K562 (cell line): Measurements from ENCODE around the gene CDKN2C. TPM values are rescaled to one million over a fixed set of nuclear protein-coding genes. Genes with fewer than 3 reads are reported as not detected.

Experiments
- ATF7 ChIP-seq: fragments of 450-650 bp; IDR thresholded peaks from 2 replicates; pipeline ENCODE4 v1.7.1; 2014; ENCODE audit warnings: mild to moderate bottlenecking, moderate library complexity
- BRF2 ChIP-seq: IDR thresholded peaks from 3 replicates; pipeline ENCODE4 v1.6.1; 2011; ENCODE audit warnings: borderline replicate concordance, mild to moderate bottlenecking; ENCODE audit not compliant: insufficient read length, insufficient read depth
- ELF2 ChIP-seq: fragments of 250-450 bp; sonication (Bioruptor Pico); IDR thresholded peaks from 2 replicates; pipeline ENCODE4 v1.5.0; 2021; ENCODE audit warnings: mild to moderate bottlenecking
- HDAC1 ChIP-seq, 2 experiments: fragments of 450-650 bp; IDR thresholded peaks; 2 replicates each; pipeline ENCODE4 v1.6.1; 2016 to 2017; ENCODE audit warnings: inconsistent platforms in 1 of 2, mild to moderate bottlenecking in 1 of 2, moderate library complexity in 1 of 2
- ID3 ChIP-seq, 2 experiments: fragments of 250-450 bp in 1 of 2; fragments of 450-650 bp in 1 of 2; sonication (Bioruptor Pico) in 1 of 2; IDR thresholded peaks; 2 replicates each; pipeline versions ENCODE4 v1.6.1 to v1.8.0; 2016 to 2021; ENCODE audit warnings: mild to moderate bottlenecking in 2 of 2, moderate library complexity in 2 of 2, missing compliant biosample characterization in 1 of 2, missing genetic modification characterization in 1 of 2
- JUN ChIP-seq, 2 experiments: sonication (generic) in 1 of 2; formaldehyde crosslinking in 1 of 2; IDR thresholded peaks; 2 replicates each; pipeline versions ENCODE4 v1.6.1 to v1.8.0; 2012 to 2022; ENCODE audit warnings: borderline replicate concordance in 2 of 2, mild to moderate bottlenecking in 2 of 2, improper control_type of control experiment in 1 of 2, low read depth in 1 of 2, low read length in 1 of 2, missing genetic modification reagents in 1 of 2
- JUND ChIP-seq, 2 experiments: IDR thresholded peaks; 2 replicates in 1 of 2; 3 replicates in 1 of 2; pipeline ENCODE4 v1.6.1; 2011; ENCODE audit warnings: borderline replicate concordance in 2 of 2, low read depth in 2 of 2, low read length in 2 of 2, improper control_type of control experiment in 1 of 2, missing biosample characterization in 1 of 2, missing genetic modification characterization in 1 of 2, missing genetic modification reagents in 1 of 2
- KLF13 ChIP-seq: fragments of 450-650 bp; IDR thresholded peaks from 2 replicates; pipeline ENCODE4 v1.6.1; 2016; ENCODE audit warnings: missing genetic modification characterization, low read depth, mild to moderate bottlenecking, missing compliant biosample characterization, moderate library complexity, borderline replicate concordance
- MAFK ChIP-seq: IDR thresholded peaks from 2 replicates; pipeline ENCODE4 v1.6.1; 2011; ENCODE audit warnings: low read length, improper control_type of control experiment
- NBN ChIP-seq: fragments of 450-650 bp; IDR thresholded peaks from 2 replicates; pipeline ENCODE4 v1.6.1; 2016; ENCODE audit warnings: low read depth, mild to moderate bottlenecking
- POLR2AphosphoS5 ChIP-seq: IDR thresholded peaks from 2 replicates; pipeline ENCODE4 v1.6.1; 2011; ENCODE audit warnings: mild to moderate bottlenecking, low read depth, low read length, moderate library complexity; ENCODE audit not compliant: control insufficient read depth, insufficient read depth
- RAD51 ChIP-seq: fragments of 450-650 bp; IDR thresholded peaks from 2 replicates; pipeline ENCODE4 v1.7.1; 2016; ENCODE audit warnings: low read depth, mild to moderate bottlenecking, borderline replicate concordance
- RFX1 ChIP-seq: fragments of 450-650 bp; IDR thresholded peaks from 2 replicates; pipeline ENCODE4 v1.6.1; 2016; ENCODE audit warnings: mild to moderate bottlenecking, moderate library complexity
- SMAD3 ChIP-seq: fragments of 450-650 bp; formaldehyde crosslinking; conservative IDR thresholded peaks from 2 replicates; pipeline ENCODE4 v1.4.0; 2020; ENCODE audit warnings: mild to moderate bottlenecking
- SOX6 ChIP-seq: fragments of 450-650 bp; IDR thresholded peaks from 2 replicates; pipeline ENCODE4 v1.6.1; 2014; ENCODE audit warnings: mild to moderate bottlenecking
- TGIF2 ChIP-seq: sonication (generic); formaldehyde crosslinking; IDR thresholded peaks from 2 replicates; pipeline ENCODE4 v1.8.1; 2022; ENCODE audit warnings: mild to moderate bottlenecking, missing genetic modification reagents, moderate library complexity
- THRA ChIP-seq: fragments of 450-650 bp; IDR thresholded peaks from 2 replicates; pipeline ENCODE4 v1.6.1; 2017; ENCODE audit warnings: mild to moderate bottlenecking, moderate library complexity
- ZFPM2 ChIP-seq: fragments of 250-450 bp; sonication (Bioruptor Pico); IDR thresholded peaks from 2 replicates; pipeline ENCODE4 v1.5.1; 2022; ENCODE audit warnings: mild to moderate bottlenecking
- ZNF3 ChIP-seq: fragments of 250-450 bp; sonication (Bioruptor Pico); IDR thresholded peaks from 2 replicates; pipeline ENCODE4 v1.5.0; 2021; ENCODE audit warnings: mild to moderate bottlenecking, moderate library complexity
- ZZZ3 ChIP-seq: fragments of 450-650 bp; IDR thresholded peaks from 2 replicates; pipeline ENCODE4 v1.6.1; 2016; ENCODE audit warnings: antibody characterized with exemption, mild to moderate bottlenecking, moderate library complexity
- polyA plus RNA-seq, 8 experiments: library from polyadenylated mRNA; depleted of rRNA in 4 of 8; stranded (reverse) in 5 of 8; unstranded in 3 of 8; fragments of >200 nt; fragmentation: Nextera tagmentation in 2 of 8; fragmentation: Illumina TruSeq in 1 of 8; extraction: Ambion mirVana in 2 of 8; extraction: Trizol in 1 of 8; gene quantifications; 2 replicates each; pipeline versions ENCODE4 v1.2.1 to v1.2.3, GENCODE V29; 2011 to 2014; ENCODE audit warnings: inconsistent platforms in 1 of 8, missing spikeins in 1 of 8
- total RNA-seq, 7 experiments: library from RNA; depleted of rRNA in 6 of 7; stranded (reverse); fragments of >200 nt in 6 of 7; fragmentation: Illumina TruSeq in 2 of 7; extraction: Trizol in 2 of 7; gene quantifications; 2 replicates each; pipeline versions ENCODE4 v1.2.1 to v1.2.3, GENCODE V29; 2011 to 2021; ENCODE audit warnings: low replicate concordance in 1 of 7

The CDKN2C gene
- total and polyA plus RNA-seq, 9 of the 15 experiments (the other 6 are each of a cell fraction or from before 2014, with no cell fraction given), result 11.9 to 74.3 (median 45.9) TPM

- TF ChIP-seq HDAC1 (IDR thresholded peaks at IDR 0.05), result peak in 1 of 2 experiments; percentile 99; a peak in 3 of 4 replicates
- TF ChIP-seq MAFK, result peak; percentile 28; the same call in 1 of the 2 replicates
- no peak for TF ChIP-seq SMAD3 (CRISPR knock-in tag)
- TF ChIP-seq ELF2 (CRISPR knock-in tag), result peak; percentile 83
- TF ChIP-seq RAD51, result peak; percentile 97
- no peak for TF ChIP-seq THRA
- peak; percentile 54; the same call in 1 of the 2 replicates for TF ChIP-seq KLF13
- TF ChIP-seq NBN, result peak; percentile 85
- no peak for TF ChIP-seq ZNF3 (CRISPR knock-in tag)
- no peak for TF ChIP-seq ZFPM2 (CRISPR knock-in tag)
- TF ChIP-seq ZZZ3, result no peak
- TF ChIP-seq ATF7, result peak; percentile 85
- peak; percentile 78 for TF ChIP-seq JUND (IDR thresholded peaks at IDR 0.05; ENCODE audit: borderline replicate concordance, low read depth, low read length)
- peak; percentile 47; the same call in 1 of the 3 replicates for TF ChIP-seq JUND (tag; IDR thresholded peaks at IDR 0.05; ENCODE audit: borderline replicate concordance, low read depth, low read length)
- TF ChIP-seq JUN (IDR thresholded peaks at IDR 0.05; ENCODE audit: borderline replicate concordance, low read depth, low read length), result peak; percentile 90
- no peak; the same call in 1 of the 2 replicates for TF ChIP-seq JUN (CRISPR knock-in tag; IDR thresholded peaks at IDR 0.05; ENCODE audit: borderline replicate concordance)
- no peak for TF ChIP-seq BRF2
- TF ChIP-seq TGIF2, result peak; percentile 94
- no peak for TF ChIP-seq ID3 (CRISPR knock-in tag; IDR thresholded peaks at IDR 0.05)
- TF ChIP-seq ID3 (tag; IDR thresholded peaks at IDR 0.05), result peak; percentile 70; the same call in 1 of the 2 replicates
- TF ChIP-seq RFX1, result no peak
- TF ChIP-seq POLR2AphosphoS5, result peak; percentile 79
- TF ChIP-seq SOX6, result peak; percentile 67; the same call in 1 of the 2 replicates
Observed at GRCh38 chr1:50959913-50960844, 9.9 kb upstream of the CDKN2C start, which contains the start of gene FAF1 (continued).
